Endothelial cell of umbilical vein (primary cell): ENCODE data around the gene FMNL2.

Source experiments
- EZH2 ChIP-seq: IDR thresholded peaks from 2 replicates; pipeline ENCODE4 v1.6.1; 2012; ENCODE audit warnings: borderline replicate concordance, low read depth, mild to moderate bottlenecking, moderate library complexity, low read length, inconsistent platforms; ENCODE audit not compliant: severe bottlenecking
- FOS ChIP-seq: IDR thresholded peaks from 2 replicates; pipeline ENCODE4 v1.6.1; 2011; ENCODE audit warnings: mild to moderate bottlenecking, low read length, moderate library complexity, borderline replicate concordance; ENCODE audit not compliant: insufficient read depth
- JUN ChIP-seq: IDR thresholded peaks from 2 replicates; pipeline ENCODE4 v1.6.1; 2011; ENCODE audit warnings: borderline replicate concordance, low read depth; ENCODE audit not compliant: insufficient read length, insufficient read depth
- MYC ChIP-seq: IDR thresholded peaks from one replicate; pipeline ENCODE4 v1.6.1; 2011; ENCODE audit warnings: mild to moderate bottlenecking, low read depth, low read length
- POLR2A ChIP-seq: IDR thresholded peaks from 2 replicates; pipeline ENCODE4 v1.6.1; 2012; ENCODE audit warnings: low read depth, mild to moderate bottlenecking, control low read depth, low read length
- POLR2AphosphoS5 ChIP-seq: IDR thresholded peaks from 2 replicates; pipeline ENCODE4 v1.6.1; 2012; ENCODE audit warnings: low read depth, mild to moderate bottlenecking, control low read depth, low read length, moderate library complexity; ENCODE audit not compliant: insufficient read depth
- TF ChIP-seq, protein P1 (sequence below), 2 donors: IDR thresholded peaks; 1 replicate in 1 of 2; 2 replicates in 1 of 2; pipeline ENCODE4 v1.5.1; 2011; ENCODE audit warnings: low read length in 2 of 2, mild to moderate bottlenecking in 2 of 2, moderate library complexity in 2 of 2, control low read depth in 1 of 2, inconsistent platforms in 1 of 2, low read depth in 1 of 2; ENCODE audit not compliant: insufficient read depth in 1 of 2; ENCODE audit errors: extremely low read depth in 1 of 2
- TF ChIP-seq, protein P2 (sequence below): IDR thresholded peaks from 2 replicates; pipeline ENCODE4 v1.6.1; 2011; ENCODE audit not compliant: insufficient read depth, insufficient read length

DNA sequence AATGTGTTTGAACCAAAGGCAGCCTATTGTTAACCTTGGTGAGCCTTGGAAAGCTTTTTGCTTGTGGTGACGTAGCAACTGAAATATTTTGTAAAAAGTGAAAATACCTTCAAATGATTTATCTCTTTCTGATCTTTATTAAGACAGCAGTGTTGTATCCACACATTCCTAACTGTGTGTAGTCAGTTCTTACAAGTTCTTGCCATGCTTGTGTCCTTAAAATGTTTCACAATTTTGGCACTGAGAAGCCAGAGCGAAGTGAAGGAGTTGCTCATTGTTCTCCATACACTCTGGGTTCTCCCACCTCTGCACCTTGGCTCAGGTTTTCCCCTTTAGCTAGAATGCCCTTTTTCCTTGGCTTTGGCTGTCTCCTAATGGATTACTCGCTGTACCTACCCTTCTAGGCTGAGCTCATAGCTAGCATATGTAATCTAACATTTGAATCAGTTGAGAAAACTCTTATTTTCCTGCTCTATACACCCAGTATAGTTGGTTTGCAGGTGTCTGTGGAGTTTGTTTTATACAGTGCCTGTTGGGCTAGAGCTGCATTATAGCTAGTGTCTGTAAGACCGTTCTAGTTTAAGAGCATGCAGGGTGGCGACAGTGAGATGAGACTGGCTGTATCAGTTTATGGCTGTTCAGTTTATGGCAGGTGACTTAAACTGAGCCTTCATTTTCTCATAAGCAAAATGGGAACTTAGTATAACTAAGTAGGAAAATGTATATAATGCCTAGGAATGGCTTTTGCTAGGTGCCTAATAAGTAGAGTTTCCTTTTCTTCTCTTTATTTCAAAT, 45.5 kb downstream of the FMNL2 start:
- TF ChIP-seq POLR2A (no peak), MYC (no peak), FOS (no peak), EZH2 (no peak), POLR2AphosphoS5 (no peak), JUN (no peak)
- TF ChIP-seq, protein P1, sequence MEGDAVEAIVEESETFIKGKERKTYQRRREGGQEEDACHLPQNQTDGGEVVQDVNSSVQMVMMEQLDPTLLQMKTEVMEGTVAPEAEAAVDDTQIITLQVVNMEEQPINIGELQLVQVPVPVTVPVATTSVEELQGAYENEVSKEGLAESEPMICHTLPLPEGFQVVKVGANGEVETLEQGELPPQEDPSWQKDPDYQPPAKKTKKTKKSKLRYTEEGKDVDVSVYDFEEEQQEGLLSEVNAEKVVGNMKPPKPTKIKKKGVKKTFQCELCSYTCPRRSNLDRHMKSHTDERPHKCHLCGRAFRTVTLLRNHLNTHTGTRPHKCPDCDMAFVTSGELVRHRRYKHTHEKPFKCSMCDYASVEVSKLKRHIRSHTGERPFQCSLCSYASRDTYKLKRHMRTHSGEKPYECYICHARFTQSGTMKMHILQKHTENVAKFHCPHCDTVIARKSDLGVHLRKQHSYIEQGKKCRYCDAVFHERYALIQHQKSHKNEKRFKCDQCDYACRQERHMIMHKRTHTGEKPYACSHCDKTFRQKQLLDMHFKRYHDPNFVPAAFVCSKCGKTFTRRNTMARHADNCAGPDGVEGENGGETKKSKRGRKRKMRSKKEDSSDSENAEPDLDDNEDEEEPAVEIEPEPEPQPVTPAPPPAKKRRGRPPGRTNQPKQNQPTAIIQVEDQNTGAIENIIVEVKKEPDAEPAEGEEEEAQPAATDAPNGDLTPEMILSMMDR (IDR thresholded peaks at IDR 0.05; ENCODE audit: extremely low read depth in 1 of 2, insufficient read depth in 1 of 2, low read depth in 1 of 2, low read length in 2 of 2): no peak
- TF ChIP-seq, protein P2, sequence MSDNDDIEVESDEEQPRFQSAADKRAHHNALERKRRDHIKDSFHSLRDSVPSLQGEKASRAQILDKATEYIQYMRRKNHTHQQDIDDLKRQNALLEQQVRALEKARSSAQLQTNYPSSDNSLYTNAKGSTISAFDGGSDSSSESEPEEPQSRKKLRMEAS: no peak
